Panc1 (cell line): ENCODE data around the gene FGD3. TPM values are rescaled to one million over a fixed set of nuclear protein-coding genes. Genes with fewer than 3 reads are reported as not detected.

ENCODE experiments used
- ATAC-seq: fragments of 200-7000 bp; cut with Tn5 transposase; 2 replicates; pipeline ENCODE4 v1.9.1; 2020; ENCODE audit warnings: mild to moderate bottlenecking, moderate library complexity
- BruUV-seq: library from RNA; stranded (reverse); fragments of 400-500 nt; replicated peaks from 2 replicates; lab custom pipeline; 2021; lab: Mats Ljungman, UMichigan
- CTCF ChIA-PET: fragments of 300-600 bp; sonication (Branson Sonifier 250); formaldehyde crosslinking; loops from one replicate; lab custom pipeline; 2022; ENCODE audit warnings: antibody characterized with exemption; lab: Charles Lee
- POLR2A ChIA-PET: fragments of 300-600 bp; sonication (Branson Sonifier 250); formaldehyde crosslinking; loops from one replicate; lab custom pipeline; 2022; ENCODE audit warnings: antibody characterized with exemption; lab: Charles Lee
- DNase-seq: peaks from one replicate; pipeline ENCODE4 v3.0.0-alpha.2; 2010; ENCODE audit warnings: low read depth, low spot score
- H3K27ac ChIP-seq: 2 replicates; pipeline ENCODE4 v1.5.1; 2011; ENCODE audit warnings: mild to moderate bottlenecking, low read length, inconsistent platforms
- H3K27me3 ChIP-seq: fragments of 200-500 bp; sonication (Bioruptor generic); 2 replicates; pipeline ENCODE4 v1.6.0; 2014; ENCODE audit warnings: low read length, inconsistent platforms; ENCODE audit not compliant: control insufficient read depth, insufficient read depth
- H3K36me3 ChIP-seq: fragments of 200-500 bp; sonication (Bioruptor generic); 2 replicates; pipeline ENCODE4 v1.5.1; 2014; ENCODE audit warnings: inconsistent platforms, mild to moderate bottlenecking, low read length, moderate library complexity; ENCODE audit not compliant: control insufficient read depth, insufficient read depth
- H3K4me1 ChIP-seq: 2 replicates; pipeline ENCODE4 v1.5.1; 2011; ENCODE audit warnings: inconsistent platforms, mild to moderate bottlenecking, low read length, moderate library complexity; ENCODE audit not compliant: control insufficient read depth, insufficient read depth
- H3K4me3 ChIP-seq, 2 experiments: 2 replicates each; pipeline ENCODE4 v1.5.1; 2011 to 2012; ENCODE audit warnings: low read depth in 2 of 2, low read length in 2 of 2, mild to moderate bottlenecking in 2 of 2, inconsistent platforms in 1 of 2, moderate library complexity in 1 of 2
- H3K9me3 ChIP-seq: fragments of 200-500 bp; sonication (Bioruptor generic); 2 replicates; pipeline ENCODE4 v1.5.1; 2014; ENCODE audit warnings: low read depth, mild to moderate bottlenecking, inconsistent platforms, low read length, moderate library complexity; ENCODE audit not compliant: control insufficient read depth, insufficient read depth
- CTCF ChIP-seq: fragments of 450-650 bp; IDR thresholded peaks from 2 replicates; pipeline ENCODE4 v1.5.1; 2017; ENCODE audit warnings: mild to moderate bottlenecking
- POLR2AphosphoS5 ChIP-seq: IDR thresholded peaks from 2 replicates; pipeline ENCODE4 v1.6.1; 2012; ENCODE audit warnings: mild to moderate bottlenecking, low read depth, low read length, moderate library complexity
- REST ChIP-seq, 2 experiments: IDR thresholded peaks; 2 replicates each; pipeline ENCODE4 v1.6.1; 2011 to 2012; ENCODE audit warnings: low read depth in 2 of 2, control low read depth in 1 of 2, low read length in 1 of 2, mild to moderate bottlenecking in 1 of 2, moderate library complexity in 1 of 2; ENCODE audit not compliant: insufficient read depth in 1 of 2
- SIN3A ChIP-seq: IDR thresholded peaks from 2 replicates; pipeline ENCODE4 v1.6.1; 2012; ENCODE audit warnings: low read depth, mild to moderate bottlenecking, low read length, moderate library complexity, borderline replicate concordance; ENCODE audit not compliant: insufficient read depth
- TCF7L2 ChIP-seq: IDR thresholded peaks from 2 replicates; pipeline ENCODE4 v1.6.1; 2011; ENCODE audit warnings: mild to moderate bottlenecking, low read depth, low read length, inconsistent platforms
- in situ Hi-C: cut with HindIII; loops from 2 replicates; pipeline ENCODE4 v1.10.0; 2016; ENCODE audit warnings: low sequenced_read_pairs, low pct_unique_long_range_greater_than_20kb
- intact Hi-C: fragments of 100-400 bp; cut with micrococcal nuclease; formaldehyde crosslinking; loops from one replicate; pipeline ENCODE4 v1.10.0; 2022; ENCODE audit not compliant: unreplicated experiment
- total RNA-seq: library from RNA; stranded (reverse); gene quantifications from one replicate; pipeline ENCODE4 v1.2.1, GENCODE V29; 2021; ENCODE audit not compliant: unreplicated experiment

The FGD3 gene
- total RNA-seq, 1 experiment from 2014 or later, result 0.80 TPM

GRCh38 chr9:92968081-92968480 is 20.8 kb downstream of the FGD3 start:
- Histone ChIP-seq H3K4me1 (no peaks in the 10 kb centered on the region), H3K9me3 (no peaks in the 10 kb centered on the region), H3K27ac (no peak overlapping the region), H3K36me3 (no peaks in the 10 kb centered on the region), H3K4me3 (no peak overlapping the region), H3K27me3 (no peaks in the 10 kb centered on the region)
- intact Hi-C loops (no loop called here), in situ Hi-C loops (no loop called here)
- TF ChIP-seq CTCF, result no peak
- TF ChIP-seq SIN3A, result no peak
- TF ChIP-seq TCF7L2, result no peak
- DNase-seq (no peak), ATAC-seq (no peak)
- ChIA-PET CTCF (no interaction called here), POLR2A (no interaction called here)
- no TSS peak for BruUV-seq

GRCh38 chr9:92969516-92970466 is 22.5 kb downstream of the FGD3 start:
- TF ChIP-seq CTCF (no peak), REST (IDR thresholded peaks at IDR 0.05; ENCODE audit: insufficient read depth in 1 of 2, low read depth in 2 of 2, low read length in 1 of 2) (no peak), SIN3A (no peak), TCF7L2 (no peak), POLR2AphosphoS5 (no peak)
- Histone ChIP-seq H3K27ac (no peak overlapping the region), H3K36me3 (no peaks in the 10 kb centered on the region), H3K4me1 (no peaks in the 10 kb centered on the region), H3K9me3 (no peaks in the 10 kb centered on the region), H3K4me3 (no peak overlapping the region), H3K27me3 (no peaks in the 10 kb centered on the region)
- ChIA-PET POLR2A (no interaction called here), CTCF (no interaction called here)
- ATAC-seq, result no peak
- no TSS peak for BruUV-seq
- no peak for DNase-seq
- in situ Hi-C loops (no loop called here), intact Hi-C loops (no loop called here)
